Calu3 (cell line): ENCODE measurements around the gene PLPPR4. TPM values are rescaled to one million over a fixed set of nuclear protein-coding genes. Genes with fewer than 3 reads are reported as not detected.
"Not testable (repeated sequence)": the region's sequence is repeated elsewhere in the genome, so short reads cannot be mapped to it uniquely, and the experiment has no call there.

ENCODE experiments used
- BruUV-seq: library from RNA; stranded (reverse); fragments of 400-500 nt; replicated peaks from 2 replicates; lab custom pipeline; 2021; lab: Mats Ljungman, UMichigan
- CTCF ChIA-PET: fragments of 300-600 bp; sonication (Branson Sonifier 250); formaldehyde crosslinking; loops from one replicate; lab custom pipeline; 2022; ENCODE audit warnings: antibody characterized with exemption; lab: Charles Lee
- DNase-seq: peaks from one replicate; pipeline ENCODE4 v3.0.0; 2022
- H3K27ac Mint-ChIP-seq: one replicate; pipeline ENCODE4 v1.8.0; 2022; ENCODE audit warnings: mixed read lengths; ENCODE audit not compliant: unreplicated experiment
- H3K27me3 Mint-ChIP-seq: one replicate; pipeline ENCODE4 v1.8.0; 2022; ENCODE audit warnings: mixed read lengths; ENCODE audit not compliant: unreplicated experiment
- H3K36me3 Mint-ChIP-seq: one replicate; pipeline ENCODE4 v1.8.0; 2022; ENCODE audit warnings: mild to moderate bottlenecking, moderate library complexity, mixed read lengths; ENCODE audit not compliant: insufficient read depth, unreplicated experiment
- H3K4me1 Mint-ChIP-seq: one replicate; pipeline ENCODE4 v1.8.0; 2022; ENCODE audit warnings: mild to moderate bottlenecking, low read depth, mixed read lengths; ENCODE audit not compliant: unreplicated experiment
- H3K4me3 Mint-ChIP-seq: one replicate; pipeline ENCODE4 v1.8.0; 2022; ENCODE audit warnings: mild to moderate bottlenecking, low read depth, moderate library complexity, mixed read lengths; ENCODE audit not compliant: unreplicated experiment
- H3K9me3 Mint-ChIP-seq: one replicate; pipeline ENCODE4 v1.8.0; 2022; ENCODE audit warnings: low read depth, mixed read lengths; ENCODE audit not compliant: unreplicated experiment
- CTCF ChIP-seq: fragments of 200-600 bp; IDR thresholded peaks from one replicate; pipeline ENCODE4 v1.8.0; 2022; ENCODE audit warnings: antibody characterized with exemption; ENCODE audit not compliant: unreplicated experiment
- intact Hi-C: fragments of 100-400 bp; cut with micrococcal nuclease; formaldehyde crosslinking; loops from one replicate; pipeline ENCODE4 v1.10.0; 2022; ENCODE audit not compliant: unreplicated experiment
- total RNA-seq: library from RNA; stranded (reverse); gene quantifications from 2 replicates; pipeline ENCODE4 v1.2.3, GENCODE V29; 2022

PLPPR4 gene
- total RNA-seq, 1 experiment from 2014 or later, result 0.12 TPM

- Mint-ChIP-seq H3K9me3 (peaks cover 3% of the 10 kb centered on the region), H3K36me3 (no peaks in the 10 kb centered on the region), H3K4me1 (no peaks in the 10 kb centered on the region), H3K27ac (no peak overlapping the region), H3K4me3 (no peak overlapping the region), H3K27me3 (no peaks in the 10 kb centered on the region)
- BruUV-seq, result no TSS peak
- no peak for TF ChIP-seq CTCF
- DNase-seq, result no peak
- CTCF ChIA-PET, result no interaction called here
- intact Hi-C loops, result no loop called here
These were observed 13.6 kb upstream of the PLPPR4 start for GRCh38 chr1:99250728-99251127.

GRCh38 chr1:99251308-99251707 is 13.0 kb upstream of the PLPPR4 start:
- no TSS peak for BruUV-seq
- no peak for DNase-seq
- CTCF ChIA-PET, result no interaction called here
- H3K36me3 Mint-ChIP-seq, result no peaks in the 10 kb centered on the region
- no peaks in the 10 kb centered on the region for H3K4me1 Mint-ChIP-seq
- TF ChIP-seq CTCF, result no peak
- H3K9me3 Mint-ChIP-seq, result peaks cover 3% of the 10 kb centered on the region
- intact Hi-C loops, result no loop called here
- no peaks in the 10 kb centered on the region for H3K27me3 Mint-ChIP-seq
- H3K4me3 Mint-ChIP-seq, result no peak overlapping the region
- no peak overlapping the region for H3K27ac Mint-ChIP-seq

GRCh38 chr1:99252630-99253029 is 11.7 kb upstream of the PLPPR4 start:
- no peak for TF ChIP-seq CTCF
- no peak overlapping the region for H3K27ac Mint-ChIP-seq
- H3K4me3 Mint-ChIP-seq, result no peak overlapping the region
- H3K9me3 Mint-ChIP-seq, result no peaks in the 10 kb centered on the region
- no peaks in the 10 kb centered on the region for H3K27me3 Mint-ChIP-seq
- no peaks in the 10 kb centered on the region for H3K36me3 Mint-ChIP-seq
- intact Hi-C loops, result no loop called here
- BruUV-seq, result no TSS peak
- CTCF ChIA-PET, result no interaction called here
- no peaks in the 10 kb centered on the region for H3K4me1 Mint-ChIP-seq
- DNase-seq, result no peak

- intact Hi-C loops, DNase-seq, BruUV-seq, H3K4me1 Mint-ChIP-seq, CTCF ChIA-PET, H3K9me3 Mint-ChIP-seq, H3K36me3 Mint-ChIP-seq, H3K4me3 Mint-ChIP-seq, H3K27ac Mint-ChIP-seq: not testable (repeated sequence)
- H3K27me3 Mint-ChIP-seq, result peaks cover 17% of the 10 kb centered on the region
These were observed 3.9 kb upstream of the PLPPR4 start for GRCh38 chr1:99260402-99260801.

GRCh38 chr1:99265124-99265523 is 832 bp downstream of the PLPPR4 start:
- no peak overlapping the region for H3K27ac Mint-ChIP-seq
- H3K9me3 Mint-ChIP-seq, result no peaks in the 10 kb centered on the region
- no peaks in the 10 kb centered on the region for H3K4me1 Mint-ChIP-seq
- peaks cover 9% of the 10 kb centered on the region for H3K36me3 Mint-ChIP-seq
- no peak for DNase-seq
- intact Hi-C loops, result no loop called here
- no TSS peak for BruUV-seq
- TF ChIP-seq CTCF, result no peak
- H3K27me3 Mint-ChIP-seq, result peaks cover 17% of the 10 kb centered on the region
- CTCF ChIA-PET, result no interaction called here
- H3K4me3 Mint-ChIP-seq, result peak overlapping the region; percentile 84
